Subcutaneous adipose tissue (tissue), 4 donors: ENCODE data around the gene BIRC7. TPM values are rescaled to one million over a fixed set of nuclear protein-coding genes. Genes with fewer than 3 reads are reported as not detected.

Source experiments
- CTCF ChIP-seq: fragments of 450-650 bp; IDR thresholded peaks from one replicate; pipeline ENCODE4 v1.5.1; 2016; ENCODE audit warnings: low read depth, mild to moderate bottlenecking, control low read depth, antibody characterized with exemption, moderate library complexity
- total RNA-seq, 4 donors: library from RNA; depleted of rRNA; stranded (reverse); fragments of >200 nt; gene quantifications; one replicate each; pipeline ENCODE4 v1.1.0, GENCODE V29; 2016

BIRC7 gene
- total RNA-seq, 4 donors from 2014 or later, result 1.3 to 3.9 TPM; not detected in 2

GRCh38 chr20:63189846-63190559 lies 45.7 kb upstream of the BIRC7 start:
- no peak for TF ChIP-seq CTCF

GRCh38 chr20:63190828-63191227 lies 44.9 kb upstream of the BIRC7 start:
- no peak for TF ChIP-seq CTCF

GRCh38 chr20:63191400-63191799 lies 44.3 kb upstream of the BIRC7 start:
- no peak for TF ChIP-seq CTCF

DNA sequence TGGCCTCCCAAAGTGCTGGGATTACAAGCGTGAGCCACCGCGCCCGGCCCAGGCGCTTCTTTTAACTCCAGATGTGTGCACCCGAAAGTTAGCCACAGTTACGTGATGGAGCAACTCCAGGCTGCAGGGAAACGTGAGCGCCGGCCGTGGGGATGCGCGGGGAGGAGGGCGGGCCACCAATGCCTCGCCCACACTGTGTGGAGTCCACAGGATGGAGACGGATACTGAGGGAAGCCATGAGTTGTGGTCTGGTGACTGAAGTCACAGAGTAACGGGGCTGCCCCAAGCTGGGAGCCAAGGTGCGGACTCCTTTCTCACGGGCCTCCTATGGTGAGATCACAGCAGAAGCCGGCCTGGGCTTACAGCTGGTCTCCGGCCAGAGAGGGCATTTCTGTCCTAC lies 43.0 kb upstream of the BIRC7 start:
- no peak for TF ChIP-seq CTCF

DNA sequence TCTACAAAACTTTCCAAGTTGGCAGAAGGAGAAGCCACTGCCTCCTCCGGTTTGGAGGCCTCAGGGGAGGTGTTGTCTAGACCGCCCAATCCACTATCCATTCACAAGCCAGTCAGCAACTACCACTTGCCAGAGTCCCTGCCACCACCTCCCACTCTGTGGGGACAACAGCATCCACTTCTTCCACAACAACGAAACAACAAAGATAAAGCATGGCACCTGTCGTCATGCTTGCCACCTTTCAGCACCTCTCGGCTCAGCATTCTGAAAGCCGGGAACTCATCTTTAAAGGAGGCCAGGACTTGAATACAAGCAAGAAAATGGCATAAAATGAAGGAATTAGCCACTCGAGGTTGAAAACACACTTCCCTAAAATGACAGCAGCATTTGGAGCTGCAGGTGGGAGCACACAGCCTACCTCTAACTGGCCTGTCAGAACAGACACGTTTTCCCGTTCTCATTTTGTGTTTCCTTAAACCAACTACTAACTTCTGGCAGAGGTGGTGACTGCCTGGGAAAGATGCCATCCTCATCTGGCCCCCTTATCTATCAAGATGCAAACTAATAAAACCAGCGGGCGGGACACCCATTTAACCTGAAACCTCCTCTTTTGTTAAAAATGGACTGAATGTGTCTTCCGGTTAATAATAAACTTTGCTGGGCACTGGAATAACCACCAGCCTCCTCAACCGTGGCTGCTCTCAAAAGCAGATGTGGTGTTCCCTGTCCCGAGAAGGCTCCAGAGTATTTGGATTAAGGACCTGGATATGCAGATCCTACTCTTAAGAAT lies 41.5 kb upstream of the BIRC7 start:
- no peak for TF ChIP-seq CTCF

DNA sequence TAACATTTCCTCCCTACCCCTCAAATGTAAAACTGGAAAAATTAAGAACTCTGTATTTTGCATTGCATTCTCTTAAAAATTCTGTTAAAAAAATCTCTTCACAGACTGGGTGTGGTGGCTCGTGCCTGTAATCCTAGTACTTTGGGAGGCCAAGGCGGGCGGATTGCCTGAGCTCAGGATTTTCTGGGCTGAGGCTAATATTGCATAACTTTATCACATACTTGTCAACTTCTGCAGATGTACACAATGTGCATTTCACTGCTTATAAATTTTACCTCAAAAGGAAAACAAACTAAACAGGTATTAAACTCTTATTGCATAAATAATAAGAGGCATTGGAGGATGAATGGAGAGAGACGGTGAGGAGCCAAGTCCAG lies 40.9 kb upstream of the BIRC7 start:
- TF ChIP-seq CTCF, result no peak

DNA sequence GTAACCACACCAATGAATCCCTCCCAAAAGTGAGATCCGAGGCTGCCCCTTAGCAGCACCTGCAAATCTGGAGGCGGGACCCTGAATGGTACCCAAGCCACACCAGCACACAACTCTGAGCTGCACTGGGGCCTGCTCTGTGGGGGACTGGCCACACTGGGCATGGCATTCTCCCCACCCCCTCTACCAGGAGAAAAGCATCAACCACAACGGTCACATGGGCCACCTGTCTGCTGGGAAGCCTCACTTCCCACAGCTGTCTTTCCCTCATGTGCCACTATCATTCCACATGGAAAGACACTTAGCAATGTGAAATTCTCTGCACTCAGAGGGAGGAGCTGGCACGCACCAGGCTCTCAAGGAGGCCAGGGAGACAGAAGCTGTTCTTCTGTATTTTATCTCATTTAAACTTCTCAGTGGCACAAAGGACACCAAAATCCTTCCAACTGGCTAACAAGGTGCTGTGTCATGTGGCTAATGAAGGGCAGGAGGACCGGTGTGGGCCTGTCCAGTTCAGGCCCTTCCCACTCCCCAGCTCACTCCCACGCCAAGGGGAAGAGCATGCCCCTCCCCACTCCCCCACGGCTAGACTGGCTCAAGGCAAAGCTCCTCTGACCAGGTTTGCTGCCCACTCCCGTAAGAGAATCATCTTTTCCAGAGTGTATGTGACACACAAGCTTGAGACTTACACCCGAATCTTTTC lies 38.8 kb upstream of the BIRC7 start:
- TF ChIP-seq CTCF, result no peak
